ENCODE measurements around the gene ANO9.

Gene ANO9

GRCh38 chr11:380996-381395 is 60.8 kb downstream of the ANO9 start:
- DNase-seq: no peak

GRCh38 chr11:380491-380890 is 61.3 kb downstream of the ANO9 start:
- no peak for DNase-seq

- no peak for DNase-seq
Measured at GRCh38 chr11:380095-380480, 61.7 kb downstream of the ANO9 start.

DNA sequence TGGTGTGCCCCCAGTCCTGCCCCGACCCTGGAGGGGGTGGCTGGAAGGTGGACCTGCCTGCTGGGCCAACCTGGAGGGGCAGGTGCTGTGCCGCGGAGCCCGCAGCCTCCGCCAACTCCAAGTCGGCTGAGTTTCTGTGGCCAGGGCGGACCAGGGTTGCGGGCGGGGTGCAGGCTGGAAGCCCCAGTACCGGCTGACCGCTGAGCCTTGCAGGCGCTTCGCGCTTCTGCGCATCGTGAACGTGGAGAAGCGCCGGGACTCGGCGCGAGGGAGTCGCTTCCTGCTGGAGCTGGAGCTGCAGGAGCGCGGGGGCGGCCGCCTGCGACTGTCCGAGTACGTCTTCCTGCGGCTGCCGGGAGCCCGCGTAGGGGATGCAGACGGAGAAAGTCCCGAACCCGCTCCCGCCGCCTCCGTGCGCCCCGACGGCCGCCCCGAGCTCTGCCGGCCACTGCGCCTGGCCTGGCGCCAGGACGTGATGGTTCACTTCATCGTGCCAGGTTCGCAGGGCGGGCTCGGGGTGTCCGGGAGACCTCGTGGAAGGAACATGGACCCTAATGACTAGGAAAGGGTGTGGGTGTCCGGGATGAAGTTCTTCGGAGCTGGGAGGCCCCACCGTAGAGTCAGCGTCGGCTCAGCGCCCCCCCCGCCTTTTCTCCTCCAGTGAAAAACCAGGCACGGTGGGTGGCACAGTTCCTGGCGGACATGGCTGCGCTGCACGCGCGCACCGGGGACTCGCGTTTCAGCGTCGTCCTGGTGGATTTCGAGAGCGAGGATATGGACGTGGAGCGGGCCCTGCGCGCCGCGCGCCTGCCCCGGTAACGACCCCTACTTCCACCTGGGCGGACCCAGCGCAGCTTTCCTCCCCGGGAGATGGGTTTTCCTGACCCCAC is 62.4 kb downstream of the ANO9 start:
- no peak for DNase-seq

- DNase-seq: no peak
Measured at GRCh38 chr11:377883-378500, 63.8 kb downstream of the ANO9 start.

DNA sequence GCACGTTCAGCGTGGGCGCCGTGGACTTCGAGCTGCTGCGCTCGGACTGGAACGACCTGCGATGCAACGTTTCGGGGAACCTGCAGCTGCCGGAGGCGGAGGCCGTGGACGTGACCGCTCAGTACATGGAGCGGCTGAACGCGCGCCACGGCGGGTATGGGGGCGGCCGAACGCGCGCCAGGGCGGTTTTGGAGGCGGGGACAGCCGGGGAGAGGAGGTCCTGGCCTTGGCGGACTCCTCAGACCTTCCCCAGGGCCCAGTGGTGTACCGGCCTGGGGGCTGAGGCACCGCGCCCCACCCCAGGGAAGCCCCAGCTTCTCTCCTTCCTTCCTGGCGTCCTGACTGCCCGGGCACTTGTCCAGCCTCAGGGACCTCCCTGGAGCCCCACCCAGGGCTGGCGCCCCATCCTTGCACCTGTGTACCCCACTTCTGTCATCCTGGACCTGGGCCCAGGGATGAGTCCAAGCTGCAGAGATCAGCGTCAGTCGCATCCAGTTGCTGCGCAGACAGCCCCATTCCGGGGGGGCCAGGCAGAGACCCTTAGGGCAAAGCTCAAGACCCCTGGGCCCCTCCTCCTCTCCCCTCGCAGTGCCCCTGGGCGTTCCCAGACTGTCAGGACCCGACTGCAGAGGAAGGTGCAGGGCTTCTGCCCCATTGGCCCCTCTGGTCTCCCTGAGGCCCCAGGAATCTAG is 64.5 kb downstream of the ANO9 start:
- no peak for DNase-seq

GRCh38 chr11:376531-377173 is 65.2 kb downstream of the ANO9 start:
- DNase-seq: no peak

- DNase-seq: no peak
Measured at GRCh38 chr11:375065-376025, 66.5 kb downstream of the ANO9 start.

GRCh38 chr11:373716-374551 is 67.9 kb downstream of the ANO9 start:
- no peak for DNase-seq

- no peak for DNase-seq
Measured at GRCh38 chr11:372809-373715, 68.7 kb downstream of the ANO9 start.

DNA sequence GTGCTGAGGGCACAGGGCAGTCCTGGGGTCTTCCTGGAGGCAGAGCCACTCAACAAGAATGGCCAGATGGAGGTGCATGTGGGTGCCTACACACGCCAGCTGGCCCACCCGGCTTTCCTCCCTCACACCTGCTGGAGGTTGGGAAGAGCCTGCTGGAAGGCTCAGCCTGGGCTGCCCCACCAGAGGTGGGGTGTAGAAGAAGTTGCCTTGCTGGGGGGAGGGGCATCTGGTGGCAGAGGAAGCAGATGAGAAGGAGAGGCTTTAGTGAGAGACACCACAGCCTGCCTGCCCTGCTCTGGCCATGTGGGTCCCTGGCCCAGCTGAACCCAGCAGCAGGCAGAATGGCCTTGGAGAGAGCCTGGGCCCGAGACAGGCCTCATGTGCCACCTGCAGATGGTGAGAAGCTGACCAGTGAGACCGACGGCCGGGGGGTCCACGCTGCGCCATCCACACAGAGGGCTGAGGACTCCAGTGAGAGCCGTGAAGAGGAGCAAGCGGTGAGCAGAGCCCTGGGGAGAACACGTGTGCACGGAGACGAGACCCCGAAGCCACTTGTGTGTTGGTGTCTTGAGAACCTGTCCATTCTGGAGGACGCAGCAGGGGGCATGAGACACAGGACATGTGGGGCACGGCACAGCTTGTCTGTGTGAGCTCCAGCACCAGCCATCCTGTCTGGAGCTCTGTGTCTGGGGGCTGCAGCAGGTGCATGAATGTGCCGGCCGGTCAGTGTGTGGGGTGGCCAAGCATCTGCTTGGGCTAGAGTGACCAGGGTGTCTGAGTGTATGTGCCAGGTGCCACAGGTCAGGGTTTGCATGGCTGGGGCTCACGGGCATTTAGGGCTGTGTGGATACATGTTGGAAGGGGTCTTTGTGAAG is 69.9 kb downstream of the ANO9 start:
- DNase-seq: no peak

DNA sequence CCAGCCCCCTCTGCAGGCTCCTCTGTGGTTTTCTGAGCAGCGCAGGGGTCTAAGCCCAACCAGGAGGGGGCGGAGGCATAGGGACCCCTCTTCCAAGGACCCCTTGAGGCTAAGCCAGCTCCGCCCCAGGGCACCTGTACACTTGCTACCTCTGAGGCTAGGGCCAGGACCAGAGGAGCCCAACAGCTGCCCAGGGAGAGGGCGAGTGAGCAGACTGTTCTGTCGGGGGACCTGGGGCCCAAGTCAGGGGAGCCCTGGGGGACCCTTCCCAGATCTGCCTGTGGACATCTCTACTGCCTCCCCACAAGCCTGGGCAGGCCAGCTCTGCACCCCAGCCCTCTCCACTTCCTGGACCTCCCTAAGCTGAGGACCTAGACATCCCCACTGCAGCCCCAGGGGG is 70.8 kb downstream of the ANO9 start:
- no peak for DNase-seq

- no peak for DNase-seq
Measured at GRCh38 chr11:370070-370941, 71.5 kb downstream of the ANO9 start.

DNA sequence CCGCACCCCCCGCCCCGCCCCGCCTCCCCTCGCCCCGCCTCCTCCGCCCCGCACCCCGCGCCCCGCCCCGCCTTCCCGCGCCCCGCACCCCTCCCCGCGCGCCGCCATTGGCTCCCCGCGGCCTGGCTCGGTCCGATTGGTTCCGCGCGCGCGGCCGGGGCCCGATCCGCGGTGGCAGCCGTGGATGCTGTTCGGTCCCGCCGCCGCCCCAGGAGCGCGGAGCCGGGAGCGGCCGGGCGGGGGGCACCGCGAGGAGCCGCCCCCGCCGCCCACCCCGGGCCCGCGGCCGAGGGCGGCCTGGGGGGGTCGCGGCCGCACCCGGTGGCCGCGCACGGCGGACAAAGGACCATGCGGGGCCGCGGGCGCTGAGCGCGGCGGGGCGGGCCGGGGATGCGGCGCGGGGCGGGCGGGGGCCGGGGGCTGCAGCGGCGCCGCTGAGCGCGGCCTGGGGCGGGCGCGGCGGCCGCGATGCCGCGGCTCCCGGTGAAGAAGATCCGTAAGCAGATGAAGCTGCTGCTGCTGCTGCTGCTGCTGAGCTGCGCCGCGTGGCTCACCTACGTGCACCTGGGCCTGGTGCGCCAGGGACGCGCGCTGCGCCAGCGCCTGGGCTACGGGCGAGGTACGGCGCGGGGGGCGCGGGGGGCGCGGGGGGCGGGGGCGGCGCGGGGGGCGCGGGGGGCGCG is 72.3 kb downstream of the ANO9 start, which contains the start of gene B4GALNT4:
Gene B4GALNT4 (plus strand): TSS at position 164 of the 683 bp plus-strand sequence. CDS start 305 bp downstream, at position 469.
- peak; percentile 52 for DNase-seq

GRCh38 chr11:368414-369335 is 73.1 kb downstream of the ANO9 start:
- no peak for DNase-seq

GRCh38 chr11:367956-368413 is 73.8 kb downstream of the ANO9 start:
- DNase-seq: no peak

All from CD4-positive, alpha-beta T cell treated with Interleukin-6 for 4 hours (primary cell).